Endothelial cell of umbilical vein (primary cell): ENCODE results near the gene NUCKS1. TPM values are rescaled to one million over a fixed set of nuclear protein-coding genes. Genes with fewer than 3 reads are reported as not detected.

ENCODE experiments used
- BruUV-seq: library from RNA; stranded (reverse); fragments of 400-500 nt; replicated peaks from 2 replicates; lab custom pipeline; 2021; lab: Mats Ljungman, UMichigan
- CTCF ChIA-PET: fragments of 300-600, 350-600 bp; sonication (Branson Sonifier 250); formaldehyde crosslinking; loops from one replicate; lab custom pipeline; 2021; ENCODE audit warnings: antibody characterized with exemption, inconsistent platforms; lab: Charles Lee
- POLR2A ChIA-PET: fragments of 300-600, 350-600 bp; sonication (Branson Sonifier 250); formaldehyde crosslinking; loops from one replicate; lab custom pipeline; 2021; ENCODE audit warnings: antibody characterized with exemption, inconsistent platforms; lab: Charles Lee
- DNase-seq: peaks from one replicate; pipeline ENCODE4 v3.0.0-alpha.2; 2011; ENCODE audit warnings: low read depth, low spot score
- FAIRE-seq: peaks from 2 replicates; lab custom pipeline; 2011; peaks lifted over from hg19 to GRCh38; lab: Jason Lieb, UNC
- H2AFZ ChIP-seq: 2 replicates; pipeline ENCODE4 v1.6.0; 2012; ENCODE audit warnings: low read depth, low read length, control low read depth, inconsistent platforms
- H3K27ac ChIP-seq: 2 replicates; pipeline ENCODE4 v1.5.1; 2011; ENCODE audit warnings: low read depth, mild to moderate bottlenecking, control low read depth, low read length, moderate library complexity; ENCODE audit not compliant: insufficient read depth
- H3K27me3 ChIP-seq, 2 experiments: 2 replicates each; pipeline versions ENCODE4 v1.6.0 to v1.6.1; 2011; ENCODE audit warnings: low read length in 2 of 2, mixed read lengths in 1 of 2; ENCODE audit not compliant: control insufficient read depth in 2 of 2, insufficient read depth in 2 of 2
- H3K36me3 ChIP-seq, 2 experiments: 2 replicates in 1 of 2; 3 replicates in 1 of 2; pipeline ENCODE4 v1.5.1; 2011; ENCODE audit warnings: low read length in 2 of 2, mild to moderate bottlenecking in 1 of 2, moderate library complexity in 1 of 2; ENCODE audit not compliant: control insufficient read depth in 2 of 2, insufficient read depth in 2 of 2; ENCODE audit errors: extremely low read depth in 1 of 2
- H3K4me1 ChIP-seq: 3 replicates; pipeline ENCODE4 v1.5.1; 2011; ENCODE audit warnings: mild to moderate bottlenecking, low read length; ENCODE audit not compliant: control insufficient read depth, insufficient read depth; ENCODE audit errors: extremely low read depth
- H3K4me2 ChIP-seq: 2 replicates; pipeline ENCODE4 v1.6.1; 2011; ENCODE audit warnings: low read length, control low read depth, mixed read lengths; ENCODE audit not compliant: insufficient read depth
- H3K4me3 ChIP-seq, 3 experiments: fragments of 200-600 bp in 1 of 3; sonication (generic), shearing (Covaris generic) in 1 of 3; replicated peaks in 1 of 3; 2 replicates each; pipeline ENCODE4 v1.5.1; 2011 to 2016; ENCODE audit warnings: control low read depth in 3 of 3, low read length in 3 of 3, mild to moderate bottlenecking in 2 of 3, inconsistent platforms in 1 of 3, low read depth in 1 of 3, moderate library complexity in 1 of 3; ENCODE audit not compliant: insufficient read depth in 1 of 3
- H3K79me2 ChIP-seq: 2 replicates; pipeline ENCODE4 v1.6.0; 2012; ENCODE audit warnings: low read length, inconsistent platforms; ENCODE audit not compliant: control insufficient read depth, insufficient read depth
- H3K9ac ChIP-seq: replicated peaks from 2 replicates; pipeline ENCODE3; 2011; ENCODE audit warnings: low read length, control low read depth; ENCODE audit not compliant: insufficient read depth; ENCODE audit errors: extremely low read depth
- H3K9me1 ChIP-seq: replicated peaks from 3 replicates; pipeline ENCODE4 v1.6.0; 2011; ENCODE audit warnings: mild to moderate bottlenecking, low read length; ENCODE audit not compliant: control insufficient read depth, insufficient read depth; ENCODE audit errors: extremely low read depth
- H3K9me3 ChIP-seq: replicated peaks from 2 replicates; pipeline ENCODE4 v1.5.1; 2012; ENCODE audit warnings: low read length, inconsistent platforms; ENCODE audit not compliant: control insufficient read depth, insufficient read depth
- H4K20me1 ChIP-seq: replicated peaks from 2 replicates; pipeline ENCODE3; 2011; ENCODE audit warnings: mild to moderate bottlenecking, low read length; ENCODE audit not compliant: control insufficient read depth, insufficient read depth; ENCODE audit errors: extremely low read depth
- CTCF ChIP-seq, 2 donors: IDR thresholded peaks; 1 replicate in 1 of 2; 2 replicates in 1 of 2; pipeline ENCODE4 v1.5.1; 2011; ENCODE audit warnings: low read length in 2 of 2, mild to moderate bottlenecking in 2 of 2, moderate library complexity in 2 of 2, control low read depth in 1 of 2, inconsistent platforms in 1 of 2, low read depth in 1 of 2; ENCODE audit not compliant: insufficient read depth in 1 of 2; ENCODE audit errors: extremely low read depth in 1 of 2
- EZH2 ChIP-seq: IDR thresholded peaks from 2 replicates; pipeline ENCODE4 v1.6.1; 2012; ENCODE audit warnings: borderline replicate concordance, low read depth, mild to moderate bottlenecking, moderate library complexity, low read length, inconsistent platforms; ENCODE audit not compliant: severe bottlenecking
- FOS ChIP-seq: IDR thresholded peaks from 2 replicates; pipeline ENCODE4 v1.6.1; 2011; ENCODE audit warnings: mild to moderate bottlenecking, low read length, moderate library complexity, borderline replicate concordance; ENCODE audit not compliant: insufficient read depth
- GATA2 ChIP-seq: IDR thresholded peaks from 2 replicates; pipeline ENCODE4 v1.7.0; 2011; ENCODE audit warnings: low read depth, mild to moderate bottlenecking, moderate library complexity, mixed read lengths, low read length; ENCODE audit not compliant: insufficient read length, insufficient read depth
- JUN ChIP-seq: IDR thresholded peaks from 2 replicates; pipeline ENCODE4 v1.6.1; 2011; ENCODE audit warnings: borderline replicate concordance, low read depth; ENCODE audit not compliant: insufficient read length, insufficient read depth
- MAX ChIP-seq: IDR thresholded peaks from 2 replicates; pipeline ENCODE4 v1.6.1; 2011; ENCODE audit not compliant: insufficient read depth, insufficient read length
- MYC ChIP-seq: IDR thresholded peaks from one replicate; pipeline ENCODE4 v1.6.1; 2011; ENCODE audit warnings: mild to moderate bottlenecking, low read depth, low read length
- POLR2A ChIP-seq: IDR thresholded peaks from 2 replicates; pipeline ENCODE4 v1.6.1; 2012; ENCODE audit warnings: low read depth, mild to moderate bottlenecking, control low read depth, low read length
- POLR2AphosphoS5 ChIP-seq: IDR thresholded peaks from 2 replicates; pipeline ENCODE4 v1.6.1; 2012; ENCODE audit warnings: low read depth, mild to moderate bottlenecking, control low read depth, low read length, moderate library complexity; ENCODE audit not compliant: insufficient read depth
- dilution Hi-C: fragments of 300-500 bp; cut with MboI; formaldehyde crosslinking; loops from one replicate; pipeline ENCODE4 v1.15.0; 2019; ENCODE audit warnings: low sequenced_read_pairs; ENCODE audit not compliant: extremely low pct_ligation_motif_present
- intact Hi-C: fragments of 100-400 bp; cut with micrococcal nuclease; formaldehyde crosslinking; loops from one replicate; pipeline ENCODE4 v1.10.0; 2022
- polyA plus RNA-seq, 4 experiments: library from polyadenylated mRNA; depleted of rRNA in 3 of 4; stranded (reverse) in 3 of 4; unstranded in 1 of 4; fragments of >200 nt; gene quantifications; 2 replicates each; pipeline versions ENCODE4 v1.2.1 to v1.2.3, GENCODE V29; 2011 to 2012; ENCODE audit warnings: missing spikeins in 1 of 4
- total RNA-seq: library from RNA; stranded (reverse); gene quantifications from 2 replicates; pipeline ENCODE4 v1.2.3, GENCODE V29; 2021

NUCKS1 gene
- total and polyA plus RNA-seq, 2 donors (not counting 3 experiments of a cell fraction or from before 2014, with no cell fraction given): 53.7 to 282 TPM

GRCh38 chr1:205741681-205742080 is 8.3 kb downstream of the NUCKS1 start:
- FAIRE-seq (no peak), DNase-seq (no peak)
- ChIA-PET CTCF (interaction anchor here (0.8 to 2.4 kb wide), 2 partner anchors 11 to 30 kb away, joined by 5 to 11 read pairs; no protein-coding TSS in a partner anchor), POLR2A (no interaction called here)
- peaks cover 15% of the 10 kb centered on the region for H4K20me1 ChIP-seq
- no peaks in the 10 kb centered on the region for H3K27me3 ChIP-seq
- H3K4me1 ChIP-seq: peaks cover 6% of the 10 kb centered on the region
- no TSS peak for BruUV-seq
- intact Hi-C loops: no loop called here
- dilution Hi-C loops: no loop called here
- no peak overlapping the region for H2AFZ ChIP-seq
- H3K36me3 ChIP-seq: peaks cover 0 to 2% of the 10 kb centered on the region in 2 experiments
- H3K79me2 ChIP-seq: peaks cover 96% of the 10 kb centered on the region
- no peaks in the 10 kb centered on the region for H3K9me1 ChIP-seq
- H3K9ac ChIP-seq: no peak overlapping the region
- no peaks in the 10 kb centered on the region for H3K9me3 ChIP-seq
- no peak overlapping the region for H3K4me2 ChIP-seq
- TF ChIP-seq MYC (no peak), POLR2AphosphoS5 (no peak), GATA2 (no peak), FOS (no peak), POLR2A (no peak), CTCF (IDR thresholded peaks at IDR 0.05; ENCODE audit: extremely low read depth in 1 of 2, insufficient read depth in 1 of 2, low read depth in 1 of 2, low read length in 2 of 2) (no peak), MAX (no peak), JUN (no peak), EZH2 (no peak)
- H3K4me3 ChIP-seq: no peak overlapping the region
- no peak overlapping the region for H3K27ac ChIP-seq
